Stimulated activated CD4-positive, alpha-beta T cell treated with anti-CD3 and anti-CD28 coated beads, Interleukin-15, amount 100 ng/mL, for 48 hours (primary cell): Measurements from ENCODE around the gene HDAC9.

Source experiments
- DNase-seq, 2 donors: peaks; one replicate each; pipeline ENCODE4 v3.0.0-alpha.2; 2020; ENCODE audit warnings: low read depth in 2 of 2

HDAC9 gene

GRCh38 chr7:18593602-18594279 is 98.2 kb downstream of the HDAC9 start:
- no peak for DNase-seq

GRCh38 chr7:18597754-18598153 is 102.2 kb downstream of the HDAC9 start:
- no peak for DNase-seq

DNA sequence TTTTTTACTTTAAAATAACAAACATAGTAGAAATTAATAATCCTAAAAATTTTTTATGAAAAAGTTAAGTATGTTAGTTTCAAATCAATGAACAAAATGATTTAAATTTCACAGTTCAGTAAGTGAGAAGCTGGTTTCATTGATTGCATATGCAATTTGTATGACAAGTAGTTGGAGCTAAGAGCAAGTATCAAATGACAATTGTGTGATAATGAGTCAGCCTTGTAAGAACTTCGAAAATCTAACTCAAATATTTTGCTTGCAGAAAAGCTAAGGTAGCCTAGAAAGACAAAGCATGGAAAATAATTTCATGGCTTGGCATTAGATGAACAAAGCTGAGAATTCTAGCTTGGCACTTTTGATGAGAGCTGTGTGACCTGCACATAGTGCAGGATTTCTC is 111.5 kb downstream of the HDAC9 start:
- DNase-seq: no peak

- DNase-seq: no peak
These were observed 114.9 kb downstream of the HDAC9 start for GRCh38 chr7:18610331-18610948.

GRCh38 chr7:18614841-18615240 is 119.3 kb downstream of the HDAC9 start:
- DNase-seq: no peak

DNA sequence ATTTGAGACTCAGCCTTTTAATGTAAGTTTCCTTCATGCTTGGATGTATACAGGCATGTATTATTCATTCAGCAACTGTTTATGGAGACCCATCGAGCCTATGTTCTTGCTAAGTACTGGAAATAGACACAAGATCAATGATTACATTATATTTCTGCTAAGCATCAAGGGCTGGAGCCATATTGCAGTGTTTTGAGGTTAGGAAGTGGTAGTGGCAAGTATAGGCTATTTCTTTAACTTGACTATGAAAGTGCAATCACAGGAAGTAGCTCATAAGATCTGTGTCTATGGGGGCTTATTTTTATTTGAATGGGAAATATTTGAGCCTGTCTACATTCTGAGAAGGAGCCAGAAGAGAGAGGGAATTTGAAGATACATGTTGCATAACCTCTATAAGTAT is 123.8 kb downstream of the HDAC9 start:
- no peak for DNase-seq

GRCh38 chr7:18623389-18623788 is 127.8 kb downstream of the HDAC9 start:
- DNase-seq: no peak

- DNase-seq: no peak
These were observed 128.9 kb downstream of the HDAC9 start for GRCh38 chr7:18624459-18624858.

- no peak for DNase-seq
These were observed 130.5 kb downstream of the HDAC9 start for GRCh38 chr7:18626086-18626485.

GRCh38 chr7:18626717-18627116 is 131.2 kb downstream of the HDAC9 start:
- DNase-seq: no peak

DNA sequence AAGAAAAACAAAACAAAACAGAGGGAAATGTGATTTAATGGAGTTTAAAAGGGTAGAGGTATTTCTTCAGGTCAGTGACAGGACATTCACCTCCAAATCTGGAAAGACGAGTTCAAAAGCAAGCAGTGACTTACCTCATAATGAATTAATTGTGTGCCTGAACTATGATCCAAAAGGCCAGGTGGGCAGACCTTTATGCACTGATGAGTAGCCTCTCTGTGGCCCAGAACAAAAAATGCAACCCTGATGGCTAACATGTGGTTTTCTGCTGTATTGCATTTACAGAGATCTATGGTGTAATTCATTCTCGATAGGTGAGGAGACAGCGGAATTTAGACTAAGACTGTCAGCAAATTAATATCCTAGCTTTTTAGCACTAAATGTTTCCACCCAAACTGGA is 142.0 kb downstream of the HDAC9 start:
- DNase-seq: no peak

- peak in 1 of 2 donors; percentile 6 for DNase-seq
These were observed 143.3 kb downstream of the HDAC9 start for GRCh38 chr7:18638594-18639452.

- no peak for DNase-seq
These were observed 144.2 kb downstream of the HDAC9 start for GRCh38 chr7:18639711-18640110.

DNA sequence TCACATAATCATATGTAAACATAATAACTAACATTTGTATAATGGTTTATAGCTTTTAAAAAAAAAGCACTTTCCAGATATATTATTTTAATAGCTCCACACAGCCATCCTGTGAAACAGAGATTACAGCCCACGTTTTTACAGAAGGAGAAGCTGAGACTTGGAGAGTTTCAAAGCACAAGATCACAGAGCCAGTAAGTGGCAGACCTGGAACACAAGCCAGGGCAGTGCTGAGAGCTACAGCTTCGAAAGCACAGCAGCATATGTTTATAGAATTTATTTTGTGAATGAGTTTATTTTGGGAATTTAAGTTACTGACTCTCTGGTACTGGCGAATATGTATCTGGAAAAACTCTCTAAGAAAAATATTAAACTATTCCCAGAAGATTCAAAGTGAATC is 149.4 kb downstream of the HDAC9 start:
- no peak for DNase-seq

- no peak for DNase-seq
These were observed 152.0 kb downstream of the HDAC9 start for GRCh38 chr7:18647582-18647981.

DNA sequence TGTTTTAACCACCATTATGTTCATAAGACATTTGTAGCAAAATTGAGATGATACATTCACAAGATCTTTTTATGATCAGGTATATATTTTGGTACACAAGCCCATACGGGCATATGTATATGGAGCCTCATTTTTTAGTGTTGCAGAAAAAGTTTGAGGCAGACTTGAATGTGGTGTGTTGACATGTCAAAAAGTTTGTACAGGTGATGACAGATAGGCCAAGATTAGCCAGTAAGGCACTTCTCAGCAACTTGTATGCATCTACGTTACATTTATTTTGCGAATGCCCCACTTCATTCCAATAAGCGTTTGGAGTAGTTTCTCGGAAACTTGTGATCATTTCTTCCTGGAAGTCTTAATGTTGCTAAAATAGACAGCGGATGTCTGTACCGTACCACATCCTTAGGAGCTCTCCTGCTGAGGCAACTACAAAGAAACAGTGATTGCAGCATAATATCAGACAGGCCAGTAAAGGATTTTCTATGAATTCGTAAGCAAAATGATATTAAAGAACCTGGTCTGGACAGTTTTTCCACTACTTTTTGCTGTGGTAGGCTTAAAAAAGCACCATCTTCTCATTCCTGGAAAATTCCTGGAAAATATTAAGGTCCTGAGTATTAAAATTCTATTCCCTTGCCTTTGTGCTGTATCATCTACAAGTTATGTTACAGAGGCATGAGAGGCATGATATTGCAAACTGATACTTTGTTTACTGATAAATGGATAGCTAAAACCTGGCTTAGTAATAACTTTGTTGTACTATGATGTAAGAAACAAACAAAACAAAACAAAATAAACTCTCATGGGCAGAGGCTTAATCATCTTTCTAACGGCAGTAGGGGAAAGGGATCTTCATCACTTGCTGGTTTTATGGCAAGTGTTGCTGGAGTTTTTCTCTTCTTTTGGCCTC is 153.6 kb downstream of the HDAC9 start:
- no peak for DNase-seq

DNA sequence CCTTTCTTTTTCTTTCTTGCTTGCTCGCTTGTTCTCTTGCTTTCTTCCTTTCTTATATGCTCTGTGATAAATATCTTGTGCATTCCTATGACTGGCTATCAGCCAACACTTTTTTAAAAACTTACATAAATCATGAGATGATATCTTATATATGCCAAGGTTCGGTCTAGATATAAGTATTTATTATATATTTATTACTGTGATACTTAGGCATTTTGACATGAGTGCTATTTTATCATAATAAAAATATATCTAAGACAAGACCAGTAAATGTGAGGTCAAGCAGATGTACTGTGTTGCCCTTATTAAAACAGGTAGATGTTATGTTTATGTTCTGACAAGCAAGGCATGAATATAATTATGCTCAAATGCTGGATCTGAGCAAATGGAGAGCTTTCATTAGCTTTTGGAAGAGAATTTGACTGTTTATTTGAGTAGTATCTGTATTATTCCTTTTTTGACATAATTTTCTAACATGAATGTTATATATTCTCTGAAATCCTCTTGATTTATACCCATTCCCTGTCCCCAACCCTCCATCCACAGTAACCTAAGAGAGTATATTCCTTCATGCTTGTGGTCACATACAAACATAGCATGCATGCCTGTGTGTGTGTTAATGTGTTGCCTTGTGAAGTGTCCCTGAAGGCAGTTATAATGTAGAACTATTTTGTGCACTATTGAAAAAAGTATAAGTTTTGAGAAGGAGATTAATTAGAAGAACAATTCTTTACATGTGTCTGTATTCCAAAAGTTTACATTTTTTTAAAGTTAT is 158.0 kb downstream of the HDAC9 start:
- no peak for DNase-seq

- DNase-seq: no peak
These were observed 159.2 kb downstream of the HDAC9 start for GRCh38 chr7:18654709-18655108.

DNA sequence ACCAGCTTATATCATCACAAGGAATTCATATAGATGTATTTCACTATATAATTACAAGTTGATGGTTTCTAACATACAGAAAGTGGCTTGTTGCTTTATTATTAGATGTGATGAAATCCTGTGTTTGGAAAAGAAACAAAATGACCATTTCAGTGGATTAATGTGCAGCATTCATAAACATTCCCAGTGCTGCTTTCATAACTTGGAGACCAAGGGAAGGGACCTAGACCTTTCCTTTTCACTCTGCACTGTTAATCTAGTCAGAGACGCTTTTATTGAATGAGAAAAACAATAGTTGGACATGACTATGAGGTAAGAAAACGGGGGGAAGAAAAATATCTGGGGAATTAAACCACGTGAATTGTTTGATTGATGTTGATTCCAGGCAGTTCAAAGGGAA is 160.0 kb downstream of the HDAC9 start:
- no peak for DNase-seq

GRCh38 chr7:18655912-18656311 is 160.4 kb downstream of the HDAC9 start:
- no peak for DNase-seq

DNA sequence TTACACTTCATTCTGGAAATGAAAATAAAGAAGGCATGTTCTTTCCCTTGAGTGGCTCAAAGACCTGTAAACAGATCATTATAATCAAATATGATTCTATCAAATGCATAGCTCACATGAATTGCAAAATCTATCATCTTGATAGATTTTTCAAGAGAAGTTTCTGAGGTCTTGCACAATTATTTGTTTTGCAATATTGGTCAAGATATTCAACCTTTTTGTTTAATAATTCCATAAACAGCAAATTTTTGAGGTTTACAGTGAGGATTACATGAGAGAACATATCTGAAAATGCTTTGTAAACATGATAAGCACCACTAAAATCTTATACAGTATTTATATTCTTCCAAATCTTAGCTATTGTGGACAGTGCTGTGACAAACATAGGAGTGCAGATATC is 160.8 kb downstream of the HDAC9 start:
- DNase-seq: no peak
